Measurements from ENCODE around the gene ZFPL1. TPM values are rescaled to one million over a fixed set of nuclear protein-coding genes. Genes with fewer than 3 reads are reported as not detected.

The ZFPL1 gene
- total and polyA plus RNA-seq, 9 of the 15 experiments (the other 6 are each of a cell fraction or from before 2014, with no cell fraction given): 3.7 to 37.5 (median 22.7) TPM

DNA sequence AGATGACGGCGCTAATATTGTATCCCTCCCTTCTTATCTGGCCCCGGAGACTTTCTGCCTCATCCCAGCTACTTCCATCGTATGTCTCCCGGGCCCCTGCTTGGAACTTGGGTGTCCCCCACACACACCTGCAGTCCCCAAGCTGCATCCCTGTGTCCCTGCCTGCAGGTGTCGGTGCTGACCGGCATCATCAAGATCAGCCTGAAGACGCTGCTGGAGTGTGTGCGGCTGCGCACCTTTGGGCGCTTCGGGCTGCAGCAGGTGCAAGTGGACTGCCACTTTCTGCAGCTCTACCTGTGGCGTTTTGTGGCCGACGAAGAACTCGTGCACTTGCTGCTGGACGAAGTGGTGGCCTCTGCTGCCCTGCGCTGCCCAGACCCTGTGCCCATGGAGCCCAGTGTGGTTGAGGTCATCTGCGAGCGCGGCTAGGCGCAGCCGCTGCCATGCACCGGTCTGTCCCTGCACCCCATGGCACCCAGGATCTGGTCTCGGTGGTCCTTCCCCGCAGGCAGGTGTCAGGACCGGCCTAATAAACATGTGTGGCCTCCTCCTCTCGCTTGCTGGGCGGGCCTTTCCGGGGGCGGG is 27.2 kb downstream of the ZFPL1 start:
- Histone ChIP-seq H3K27ac (ENCODE audit: extremely low read depth, low read depth, low read length) (no peak overlapping the region), H3K9me1 (ENCODE audit: control insufficient read depth, insufficient read depth, low read length) (no peaks in the 10 kb centered on the region), H3K36me3 (ENCODE audit: control insufficient read depth, insufficient read depth, low read length) (peaks cover 32% of the 10 kb centered on the region), H3K4me3 (no peak overlapping the region), H4K20me1 (replicated peaks; ENCODE audit: control insufficient read depth, insufficient read depth, low read length) (no peaks in the 10 kb centered on the region), H2AFZ (ENCODE audit: low read depth, low read length) (no peak overlapping the region), H3K4me1 (replicated peaks in 1 of 2; ENCODE audit: control insufficient read depth in 2 of 2, insufficient read depth in 2 of 2, low read length in 2 of 2) (peaks cover 25 to 56% of the 10 kb centered on the region in 2 experiments), H3K9ac (ENCODE audit: insufficient read depth in 1 of 2, low read depth in 2 of 2, low read length in 2 of 2) (peak overlapping the region in 1 of 2 experiments; percentile 67; a peak in 2 of 4 replicates), H3K79me2 (ENCODE audit: control insufficient read depth, insufficient read depth, low read length) (peaks cover 14% of the 10 kb centered on the region), H3K4me2 (ENCODE audit: insufficient read depth, low read length) (no peak overlapping the region), H3K27me3 (ENCODE audit: control insufficient read depth in 2 of 2, insufficient read depth in 2 of 2, low read length in 2 of 2) (no peaks in the 10 kb centered on the region), H3K9me3 (replicated peaks; ENCODE audit: control insufficient read depth, insufficient read depth, low read depth, low read length) (no peaks in the 10 kb centered on the region)
- FAIRE-seq (no peak), ATAC-seq (no peak), DNase-seq (ENCODE audit: extremely low read depth in 1 of 4, low spot score in 3 of 4) (no peak)
- ChIA-PET POLR2A (interaction anchor here (0.6 to 7.2 kb wide), 20 partner anchors 9 to 312 kb away, joined by 3 to 92 read pairs (median 4); partner anchors contain the start of genes ARL2, FAU, MRPL49 and NEAT1), CTCF (ENCODE audit: low intra/inter-chr PET ratio) (interaction anchor here (1.1 to 2.5 kb wide), 4 partner anchors 69 to 143 kb away, joined by 4 to 19 read pairs (median 13); partner anchors contain the start of genes ARL2 and CAPN1)
- in situ Hi-C loops (cut with MboI) (no loop called here), intact Hi-C loops (cut with micrococcal nuclease) (loop anchor here (1.0 to 10.0 kb wide), 6 partner anchors 70 to 264 kb away; partner anchors contain the start of genes CAPN1 and CDC42EP2)
- BruUV-seq (replicated peaks): no TSS peak
- WGBS (ENCODE audit: insufficient coverage, low coverage, missing lambda C conversion rate): 63% methylated on average over 31 of the region's 31 CpGs
- no peak for TF ChIP-seq ZKSCAN8 (CRISPR knock-in tag; IDR thresholded peaks at IDR 0.05)
- TF ChIP-seq HNRNPH1 (optimal IDR thresholded peaks at IDR 0.05; ENCODE audit: low read depth, low read length): no peak
- TF ChIP-seq, protein P1, sequence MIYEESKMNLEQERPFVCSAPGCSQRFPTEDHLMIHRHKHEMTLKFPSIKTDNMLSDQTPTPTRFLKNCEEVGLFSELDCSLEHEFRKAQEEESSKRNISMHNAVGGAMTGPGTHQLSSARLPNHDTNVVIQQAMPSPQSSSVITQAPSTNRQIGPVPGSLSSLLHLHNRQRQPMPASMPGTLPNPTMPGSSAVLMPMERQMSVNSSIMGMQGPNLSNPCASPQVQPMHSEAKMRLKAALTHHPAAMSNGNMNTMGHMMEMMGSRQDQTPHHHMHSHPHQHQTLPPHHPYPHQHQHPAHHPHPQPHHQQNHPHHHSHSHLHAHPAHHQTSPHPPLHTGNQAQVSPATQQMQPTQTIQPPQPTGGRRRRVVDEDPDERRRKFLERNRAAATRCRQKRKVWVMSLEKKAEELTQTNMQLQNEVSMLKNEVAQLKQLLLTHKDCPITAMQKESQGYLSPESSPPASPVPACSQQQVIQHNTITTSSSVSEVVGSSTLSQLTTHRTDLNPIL (CRISPR knock-in tag; IDR thresholded peaks at IDR 0.05): no peak
- TF ChIP-seq TCF7L2 (IDR thresholded peaks at IDR 0.05; ENCODE audit: low read depth, low read length): no peak
- TF ChIP-seq, protein P2, sequence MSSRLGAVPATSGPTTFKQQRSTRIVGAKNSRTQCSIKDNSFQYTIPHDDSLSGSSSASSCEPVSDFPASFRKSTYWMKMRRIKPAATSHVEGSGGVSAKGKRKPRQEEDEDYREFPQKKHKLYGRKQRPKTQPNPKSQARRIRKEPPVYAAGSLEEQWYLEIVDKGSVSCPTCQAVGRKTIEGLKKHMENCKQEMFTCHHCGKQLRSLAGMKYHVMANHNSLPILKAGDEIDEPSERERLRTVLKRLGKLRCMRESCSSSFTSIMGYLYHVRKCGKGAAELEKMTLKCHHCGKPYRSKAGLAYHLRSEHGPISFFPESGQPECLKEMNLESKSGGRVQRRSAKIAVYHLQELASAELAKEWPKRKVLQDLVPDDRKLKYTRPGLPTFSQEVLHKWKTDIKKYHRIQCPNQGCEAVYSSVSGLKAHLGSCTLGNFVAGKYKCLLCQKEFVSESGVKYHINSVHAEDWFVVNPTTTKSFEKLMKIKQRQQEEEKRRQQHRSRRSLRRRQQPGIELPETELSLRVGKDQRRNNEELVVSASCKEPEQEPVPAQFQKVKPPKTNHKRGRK (tag; IDR thresholded peaks at IDR 0.05): no peak
- TF ChIP-seq, protein P3, sequence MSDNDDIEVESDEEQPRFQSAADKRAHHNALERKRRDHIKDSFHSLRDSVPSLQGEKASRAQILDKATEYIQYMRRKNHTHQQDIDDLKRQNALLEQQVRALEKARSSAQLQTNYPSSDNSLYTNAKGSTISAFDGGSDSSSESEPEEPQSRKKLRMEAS (CRISPR knock-in tag; IDR thresholded peaks at IDR 0.05): peak; percentile 37
- no peak for TF ChIP-seq RBM34 (IDR thresholded peaks at IDR 0.05; ENCODE audit: borderline replicate concordance, insufficient read depth, low read length)
- no peak for TF ChIP-seq RBFOX2 (IDR thresholded peaks at IDR 0.05; ENCODE audit: low read depth, low read length)
- TF ChIP-seq GABPB2 (CRISPR knock-in tag; conservative IDR thresholded peaks at IDR 0.05): no peak
- TF ChIP-seq HSF4 (CRISPR knock-in tag; IDR thresholded peaks at IDR 0.05; ENCODE audit: borderline replicate concordance): no peak
- TF ChIP-seq, protein P4, sequence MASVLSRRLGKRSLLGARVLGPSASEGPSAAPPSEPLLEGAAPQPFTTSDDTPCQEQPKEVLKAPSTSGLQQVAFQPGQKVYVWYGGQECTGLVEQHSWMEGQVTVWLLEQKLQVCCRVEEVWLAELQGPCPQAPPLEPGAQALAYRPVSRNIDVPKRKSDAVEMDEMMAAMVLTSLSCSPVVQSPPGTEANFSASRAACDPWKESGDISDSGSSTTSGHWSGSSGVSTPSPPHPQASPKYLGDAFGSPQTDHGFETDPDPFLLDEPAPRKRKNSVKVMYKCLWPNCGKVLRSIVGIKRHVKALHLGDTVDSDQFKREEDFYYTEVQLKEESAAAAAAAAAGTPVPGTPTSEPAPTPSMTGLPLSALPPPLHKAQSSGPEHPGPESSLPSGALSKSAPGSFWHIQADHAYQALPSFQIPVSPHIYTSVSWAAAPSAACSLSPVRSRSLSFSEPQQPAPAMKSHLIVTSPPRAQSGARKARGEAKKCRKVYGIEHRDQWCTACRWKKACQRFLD (CRISPR knock-in tag; IDR thresholded peaks at IDR 0.05): 0 out of 2 replicates have a peak, but pooled peaks have one; percentile 32
- TF ChIP-seq PCBP1 (IDR thresholded peaks at IDR 0.05; ENCODE audit: low read depth, low read length, poor library complexity, severe bottlenecking): peak; percentile 26
- TF ChIP-seq, protein P5, sequence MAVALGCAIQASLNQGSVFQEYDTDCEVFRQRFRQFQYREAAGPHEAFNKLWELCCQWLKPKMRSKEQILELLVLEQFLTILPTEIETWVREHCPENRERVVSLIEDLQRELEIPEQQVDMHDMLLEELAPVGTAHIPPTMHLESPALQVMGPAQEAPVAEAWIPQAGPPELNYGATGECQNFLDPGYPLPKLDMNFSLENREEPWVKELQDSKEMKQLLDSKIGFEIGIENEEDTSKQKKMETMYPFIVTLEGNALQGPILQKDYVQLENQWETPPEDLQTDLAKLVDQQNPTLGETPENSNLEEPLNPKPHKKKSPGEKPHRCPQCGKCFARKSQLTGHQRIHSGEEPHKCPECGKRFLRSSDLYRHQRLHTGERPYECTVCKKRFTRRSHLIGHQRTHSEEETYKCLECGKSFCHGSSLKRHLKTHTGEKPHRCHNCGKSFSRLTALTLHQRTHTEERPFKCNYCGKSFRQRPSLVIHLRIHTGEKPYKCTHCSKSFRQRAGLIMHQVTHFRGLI (CRISPR knock-in tag; IDR thresholded peaks at IDR 0.05): no peak
- no peak for TF ChIP-seq NR2F6 (CRISPR knock-in tag; IDR thresholded peaks at IDR 0.05)
- no peak for TF ChIP-seq NBN (IDR thresholded peaks at IDR 0.05; ENCODE audit: low read depth)
- no peak for TF ChIP-seq MECOM (CRISPR knock-in tag; IDR thresholded peaks at IDR 0.05)

All from K562 (cell line).